Measurements from ENCODE around the gene GMDS. TPM values are rescaled to one million over a fixed set of nuclear protein-coding genes. Genes with fewer than 3 reads are reported as not detected.

Gene GMDS
- total and polyA plus RNA-seq, 2 experiments from 2014 or later = 6.3 to 17.7 TPM

- H3K9me3 ChIP-seq (ENCODE audit: low read depth) = no peaks in the 10 kb centered on the region
- no peak overlapping the region for H3K4me3 ChIP-seq
- no peak for TF ChIP-seq CTCF (IDR thresholded peaks at IDR 0.05; ENCODE audit: low read depth, low read length)
- H3K27me3 ChIP-seq = no peaks in the 10 kb centered on the region
- no peaks in the 10 kb centered on the region for H3K36me3 ChIP-seq
- H3K27ac ChIP-seq = no peak overlapping the region
- peaks cover 19% of the 10 kb centered on the region for H3K4me1 ChIP-seq (ENCODE audit: low read depth)
- no peak for DNase-seq (ENCODE audit: low read depth in 1 of 2, low spot score in 1 of 2)
Observed at GRCh38 chr6:2141644-2142290, 103.6 kb downstream of the GMDS start.

GRCh38 chr6:2140438-2141128 is 104.8 kb downstream of the GMDS start:
- Histone ChIP-seq H3K27me3 (no peaks in the 10 kb centered on the region), H3K9me3 (ENCODE audit: low read depth) (no peaks in the 10 kb centered on the region), H3K27ac (no peak overlapping the region), H3K4me3 (no peak overlapping the region), H3K4me1 (ENCODE audit: low read depth) (peaks cover 19% of the 10 kb centered on the region), H3K36me3 (no peaks in the 10 kb centered on the region)
- DNase-seq (ENCODE audit: low read depth in 1 of 2, low spot score in 1 of 2) = peak in 1 of 2 donors; percentile 22
- no peak for TF ChIP-seq CTCF (IDR thresholded peaks at IDR 0.05; ENCODE audit: low read depth, low read length)

GRCh38 chr6:2135401-2135800 is 110.0 kb downstream of the GMDS start:
- TF ChIP-seq CTCF (IDR thresholded peaks at IDR 0.05; ENCODE audit: low read depth, low read length) = no peak
- no peak overlapping the region for H3K27ac ChIP-seq
- H3K4me3 ChIP-seq = no peak overlapping the region
- H3K27me3 ChIP-seq = no peaks in the 10 kb centered on the region
- no peak for DNase-seq (ENCODE audit: low read depth in 1 of 2, low spot score in 1 of 2)
- no peaks in the 10 kb centered on the region for H3K36me3 ChIP-seq
- H3K4me1 ChIP-seq (ENCODE audit: low read depth) = peaks cover 30% of the 10 kb centered on the region
- no peaks in the 10 kb centered on the region for H3K9me3 ChIP-seq (ENCODE audit: low read depth)

- Histone ChIP-seq H3K4me3 (no peak overlapping the region), H3K36me3 (no peaks in the 10 kb centered on the region), H3K27me3 (no peaks in the 10 kb centered on the region), H3K4me1 (ENCODE audit: low read depth) (peaks cover 22% of the 10 kb centered on the region), H3K27ac (no peak overlapping the region), H3K9me3 (ENCODE audit: low read depth) (no peaks in the 10 kb centered on the region)
- no peak for TF ChIP-seq CTCF (IDR thresholded peaks at IDR 0.05; ENCODE audit: low read depth, low read length)
- DNase-seq (ENCODE audit: low read depth in 1 of 2, low spot score in 1 of 2) = no peak
Observed at GRCh38 chr6:2134554-2134953, 110.9 kb downstream of the GMDS start.

GRCh38 chr6:2133716-2134310 is 111.6 kb downstream of the GMDS start:
- no peak for TF ChIP-seq CTCF (IDR thresholded peaks at IDR 0.05; ENCODE audit: low read depth, low read length)
- H3K4me1 ChIP-seq (ENCODE audit: low read depth) = peaks cover 20% of the 10 kb centered on the region
- no peak overlapping the region for H3K27ac ChIP-seq
- no peaks in the 10 kb centered on the region for H3K27me3 ChIP-seq
- no peaks in the 10 kb centered on the region for H3K9me3 ChIP-seq (ENCODE audit: low read depth)
- no peak for DNase-seq (ENCODE audit: low read depth in 1 of 2, low spot score in 1 of 2)
- no peaks in the 10 kb centered on the region for H3K36me3 ChIP-seq
- no peak overlapping the region for H3K4me3 ChIP-seq
